Right atrium auricular region (tissue), 2 donors: ENCODE results near the gene UNC119B. TPM values are rescaled to one million over a fixed set of nuclear protein-coding genes. Genes with fewer than 3 reads are reported as not detected.

Experiments
- DNase-seq: peaks from one replicate; pipeline ENCODE4 v3.0.0-alpha.2; 2019; ENCODE audit warnings: low spot score
- H3K27ac ChIP-seq, 2 donors: fragments of 200-600 bp; sonication (generic); 1 replicate in 1 of 2; 2 replicates in 1 of 2; pipeline ENCODE4 v1.5.1; 2016 to 2019
- H3K27me3 ChIP-seq, 2 donors: fragments of 200-600 bp; sonication (generic); one replicate each; pipeline versions ENCODE4 v1.5.1 to v1.6.0; 2017 to 2019
- H3K36me3 ChIP-seq: fragments of 200-600 bp; sonication (generic); one replicate; pipeline ENCODE4 v1.5.1; 2016
- H3K4me1 ChIP-seq, 2 donors: fragments of 200-600 bp; sonication (generic); one replicate each; pipeline versions ENCODE4 v1.5.1 to v1.6.0; 2017 to 2019
- H3K4me3 ChIP-seq, 2 donors: fragments of 200-600 bp; sonication (generic); 1 replicate in 1 of 2; 2 replicates in 1 of 2; pipeline ENCODE4 v1.5.1; 2017 to 2019; ENCODE audit warnings: mild to moderate bottlenecking in 1 of 2, moderate library complexity in 1 of 2
- H3K9me3 ChIP-seq, 2 donors: fragments of 200-600 bp; sonication (generic); one replicate each; pipeline ENCODE4 v1.5.1; 2019
- total RNA-seq, 2 donors: library from RNA; depleted of rRNA; stranded (reverse); fragments of >200 nt; gene quantifications; one replicate each; pipeline ENCODE4 v1.1.0, GENCODE V29; 2016
- TF ChIP-seq, protein P1 (sequence below), 2 donors: fragments of 200-600 bp; sonication (generic); IDR thresholded peaks; one replicate each; pipeline ENCODE4 v1.5.1; 2019; ENCODE audit warnings: antibody characterized with exemption in 2 of 2

UNC119B gene
- total RNA-seq, 2 donors from 2014 or later, result 8.9 to 13.1 TPM

DNA sequence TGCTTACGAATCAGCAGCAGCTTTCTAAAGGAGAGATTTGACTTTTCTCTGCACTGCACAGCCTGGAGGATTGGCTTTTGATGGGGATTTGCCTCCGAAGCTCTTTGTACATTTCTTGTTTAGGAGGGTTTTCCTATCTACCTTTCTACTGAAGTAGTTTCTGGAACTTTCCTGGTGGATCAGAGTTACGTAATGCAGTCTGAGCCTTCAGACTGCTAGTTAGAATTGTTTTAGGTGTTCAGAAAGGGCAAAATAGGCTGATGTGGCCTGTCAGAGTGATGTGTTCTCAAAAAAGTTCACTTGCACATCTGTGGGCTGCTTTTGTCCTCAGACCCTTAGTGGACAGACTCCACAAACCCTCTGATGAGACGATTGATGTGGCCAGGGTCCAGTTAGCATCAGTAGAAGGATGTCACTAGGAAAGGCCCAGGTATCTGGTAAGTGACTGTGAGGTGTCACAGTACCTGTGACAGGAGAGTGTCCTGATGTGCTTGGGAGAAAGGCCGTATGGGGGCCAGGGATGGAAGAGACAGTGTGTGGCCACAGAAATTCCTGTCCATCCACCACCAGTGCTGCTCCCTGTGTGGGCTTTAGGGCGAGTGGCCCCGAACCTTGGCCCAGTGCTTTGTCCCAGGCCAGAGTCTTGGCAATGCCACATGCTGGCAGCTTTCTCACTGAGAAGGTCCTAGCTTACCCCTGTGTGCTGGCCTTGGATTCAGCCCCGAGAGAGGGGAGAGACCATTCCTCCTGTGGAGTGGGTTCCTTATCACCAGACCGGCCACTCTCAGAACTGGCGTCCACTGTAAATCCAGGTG lies 10.9 kb downstream of the UNC119B start:
- H3K27ac ChIP-seq, result peak overlapping the region; percentile 47 to 61
- TF ChIP-seq, protein P1, sequence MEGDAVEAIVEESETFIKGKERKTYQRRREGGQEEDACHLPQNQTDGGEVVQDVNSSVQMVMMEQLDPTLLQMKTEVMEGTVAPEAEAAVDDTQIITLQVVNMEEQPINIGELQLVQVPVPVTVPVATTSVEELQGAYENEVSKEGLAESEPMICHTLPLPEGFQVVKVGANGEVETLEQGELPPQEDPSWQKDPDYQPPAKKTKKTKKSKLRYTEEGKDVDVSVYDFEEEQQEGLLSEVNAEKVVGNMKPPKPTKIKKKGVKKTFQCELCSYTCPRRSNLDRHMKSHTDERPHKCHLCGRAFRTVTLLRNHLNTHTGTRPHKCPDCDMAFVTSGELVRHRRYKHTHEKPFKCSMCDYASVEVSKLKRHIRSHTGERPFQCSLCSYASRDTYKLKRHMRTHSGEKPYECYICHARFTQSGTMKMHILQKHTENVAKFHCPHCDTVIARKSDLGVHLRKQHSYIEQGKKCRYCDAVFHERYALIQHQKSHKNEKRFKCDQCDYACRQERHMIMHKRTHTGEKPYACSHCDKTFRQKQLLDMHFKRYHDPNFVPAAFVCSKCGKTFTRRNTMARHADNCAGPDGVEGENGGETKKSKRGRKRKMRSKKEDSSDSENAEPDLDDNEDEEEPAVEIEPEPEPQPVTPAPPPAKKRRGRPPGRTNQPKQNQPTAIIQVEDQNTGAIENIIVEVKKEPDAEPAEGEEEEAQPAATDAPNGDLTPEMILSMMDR (IDR thresholded peaks at IDR 0.05), result no peak
- DNase-seq, result no peak
- H3K36me3 ChIP-seq, result peaks cover 76% of the 10 kb centered on the region
- H3K27me3 ChIP-seq, result no peaks in the 10 kb centered on the region
- no peak overlapping the region for H3K4me3 ChIP-seq
- H3K9me3 ChIP-seq, result no peaks in the 10 kb centered on the region
- H3K4me1 ChIP-seq, result peaks cover 0 to 32% of the 10 kb centered on the region in 2 donors

DNA sequence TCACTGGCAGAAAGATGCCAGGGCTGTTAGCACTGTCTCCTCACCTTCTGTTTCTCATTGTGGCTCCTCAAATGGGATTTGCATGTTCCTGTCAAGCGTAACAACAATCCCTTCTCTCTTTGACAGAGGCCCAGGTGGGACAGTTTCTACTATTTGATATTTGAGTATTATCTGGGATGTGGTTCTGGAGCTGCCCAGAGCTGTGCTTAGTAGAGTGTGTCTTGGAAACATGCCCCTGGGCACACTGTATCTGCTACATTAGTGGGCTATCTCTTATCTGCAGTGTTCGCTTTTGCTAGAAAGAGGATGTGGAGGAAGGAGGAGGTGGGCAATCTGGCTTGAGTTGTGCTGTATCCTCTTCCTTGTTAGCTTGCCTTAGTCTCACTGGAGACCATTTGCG lies 11.6 kb downstream of the UNC119B start:
- peaks cover 0 to 38% of the 10 kb centered on the region in 2 donors for H3K4me1 ChIP-seq
- H3K36me3 ChIP-seq, result peaks cover 69% of the 10 kb centered on the region
- no peaks in the 10 kb centered on the region for H3K27me3 ChIP-seq
- no peaks in the 10 kb centered on the region for H3K9me3 ChIP-seq
- no peak overlapping the region for H3K27ac ChIP-seq
- no peak overlapping the region for H3K4me3 ChIP-seq
- TF ChIP-seq, protein P1 (IDR thresholded peaks at IDR 0.05), result no peak
- DNase-seq, result no peak

DNA sequence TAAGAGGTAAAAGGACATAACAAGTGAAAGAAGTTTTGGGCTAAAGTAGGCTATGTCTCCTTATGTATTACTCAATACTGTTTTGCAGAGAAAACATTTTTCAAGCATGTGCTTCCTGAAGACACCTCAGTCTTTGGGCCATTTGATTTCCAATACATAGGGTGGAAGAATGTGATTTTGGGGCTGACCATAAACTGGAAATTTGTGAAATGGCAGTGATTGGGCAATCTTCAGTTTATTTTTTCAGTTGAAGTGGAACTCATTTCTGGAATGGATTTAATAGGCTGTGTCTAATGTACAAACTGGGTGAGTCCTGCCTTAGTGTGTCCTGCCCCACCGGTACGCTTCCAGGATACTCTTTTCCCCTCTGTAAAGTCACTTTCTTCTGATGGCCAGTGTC lies 12.5 kb downstream of the UNC119B start:
- no peak overlapping the region for H3K27ac ChIP-seq
- H3K4me1 ChIP-seq, result peaks cover 0 to 38% of the 10 kb centered on the region in 2 donors
- TF ChIP-seq, protein P1 (IDR thresholded peaks at IDR 0.05), result no peak
- no peak overlapping the region for H3K4me3 ChIP-seq
- no peak for DNase-seq
- H3K36me3 ChIP-seq, result peaks cover 67% of the 10 kb centered on the region
- no peaks in the 10 kb centered on the region for H3K9me3 ChIP-seq
- H3K27me3 ChIP-seq, result no peaks in the 10 kb centered on the region

DNA sequence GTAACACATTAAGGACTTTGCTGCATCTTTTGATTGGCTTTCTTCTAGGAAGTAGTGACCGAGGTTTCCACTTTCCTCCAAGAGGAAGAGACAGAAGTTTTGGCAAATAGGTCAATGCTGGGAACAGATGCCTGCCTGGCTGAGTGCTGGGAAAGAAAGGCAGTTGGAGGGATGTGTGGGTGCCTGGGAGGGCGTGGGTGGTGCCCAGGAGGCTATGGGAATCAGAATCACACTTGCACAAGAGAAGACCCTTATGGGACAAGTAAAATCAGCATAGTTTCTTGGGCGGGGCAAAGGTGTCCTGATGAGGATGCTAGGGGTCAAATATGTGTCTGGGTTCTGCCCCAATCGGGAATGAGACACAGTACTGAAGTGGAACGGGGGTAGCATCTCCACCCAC lies 14.5 kb downstream of the UNC119B start:
- peaks cover 57% of the 10 kb centered on the region for H3K36me3 ChIP-seq

DNA sequence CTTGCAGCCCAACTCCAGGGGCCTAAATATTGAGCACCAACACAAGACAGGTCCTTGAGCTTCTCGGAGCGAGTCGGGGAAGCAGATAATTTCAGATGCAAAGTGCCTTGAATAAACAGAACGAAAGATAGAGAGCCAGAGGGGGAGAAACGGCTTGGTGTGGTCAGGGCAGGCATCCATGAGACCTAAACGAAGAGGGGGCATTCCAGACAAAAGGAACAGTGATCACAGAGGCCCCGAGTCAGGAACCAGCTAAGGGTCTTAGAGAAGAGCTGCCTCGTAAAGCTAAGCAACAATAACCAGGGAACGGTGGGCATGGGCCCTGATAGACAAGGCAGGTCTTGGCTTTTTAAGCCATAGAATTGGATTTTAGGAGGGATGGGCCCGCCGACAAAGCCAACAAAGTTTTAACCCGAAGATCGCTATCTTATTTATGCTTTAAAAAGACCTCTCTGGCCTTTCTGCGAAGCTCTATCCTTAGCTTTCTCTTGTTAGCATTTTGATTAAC lies 14.9 kb downstream of the UNC119B start:
- Histone ChIP-seq H3K36me3 (peaks cover 57% of the 10 kb centered on the region), H3K27ac (peak overlapping the region; percentile 79 to 83)

More for the DNA sequence above, 14.5 kb downstream of the UNC119B start:
- Histone ChIP-seq H3K9me3 (no peaks in the 10 kb centered on the region), H3K27ac (peak overlapping the region in 1 of 2 donors; percentile 83), H3K4me1 (peaks cover 0 to 38% of the 10 kb centered on the region in 2 donors), H3K27me3 (no peaks in the 10 kb centered on the region), H3K4me3 (no peak overlapping the region)
- DNase-seq, result no peak
- TF ChIP-seq, protein P1 (IDR thresholded peaks at IDR 0.05), result no peak

More for the DNA sequence above, 14.9 kb downstream of the UNC119B start:
- Histone ChIP-seq H3K9me3 (no peaks in the 10 kb centered on the region), H3K4me3 (peak overlapping the region; percentile 71 to 74), H3K27me3 (no peaks in the 10 kb centered on the region), H3K4me1 (peaks cover 0 to 34% of the 10 kb centered on the region in 2 donors)
- TF ChIP-seq, protein P1 (IDR thresholded peaks at IDR 0.05), result no peak
- DNase-seq, result no peak
